Left ventricle myocardium superior (tissue), 1 donor: ENCODE measurements around the gene P2RX1. TPM values are rescaled to one million over a fixed set of nuclear protein-coding genes. Genes with fewer than 3 reads are reported as not detected.

ENCODE experiments used
- ATAC-seq: fragments of 200-7000 bp; cut with Tn5 transposase; one replicate; pipeline ENCODE4 v1.9.1; 2020; ENCODE audit warnings: mild to moderate bottlenecking, moderate library complexity
- DNase-seq: peaks from one replicate; pipeline ENCODE4 v3.0.0-alpha.2; 2020
- intact Hi-C: fragments of 100-400 bp; cut with micrococcal nuclease; formaldehyde crosslinking; loops from one replicate; pipeline ENCODE4 v1.11.0; 2022
- total RNA-seq: library from RNA; stranded (reverse); fragmentation: NEBNext Ultra II Directional; extraction: Animal tissue kit (Norgen Biotek cat#: 25700); gene quantifications from one replicate; pipeline ENCODE4 v1.2.1, GENCODE V29; 2021
- donor health status: DM: no; HTN: yes; CAD: no; lungs with severe emphysema.

The P2RX1 gene
- total RNA-seq, 1 donor from 2014 or later = 0.17 TPM

GRCh38 chr17:3927628-3928340 lies 11.5 kb upstream of the P2RX1 start:
- no peak for DNase-seq
- ATAC-seq = peak; percentile 58
- intact Hi-C loops = no loop called here

- ATAC-seq (peak; percentile 17), DNase-seq (no peak)
- intact Hi-C loops = no loop called here
Observed at GRCh38 chr17:3926860-3927627, 10.8 kb upstream of the P2RX1 start.

- intact Hi-C loops = no loop called here
Observed at GRCh38 chr17:3925684-3926485, 9.6 kb upstream of the P2RX1 start.

GRCh38 chr17:3924512-3925350 lies 8.5 kb upstream of the P2RX1 start:
- intact Hi-C loops = no loop called here
- peak; percentile 67 for DNase-seq
- ATAC-seq = peak; percentile 38

More at GRCh38 chr17:3925684-3926485, 9.6 kb upstream of the P2RX1 start:
- ATAC-seq (no peak), DNase-seq (no peak)

GRCh38 chr17:3923466-3924190 lies 7.4 kb upstream of the P2RX1 start:
- intact Hi-C loops = no loop called here
- DNase-seq (no peak), ATAC-seq (no peak)

- DNase-seq (no peak), ATAC-seq (no peak)
- intact Hi-C loops = no loop called here
Observed at GRCh38 chr17:3922765-3923164, 6.5 kb upstream of the P2RX1 start.

- intact Hi-C loops = no loop called here
- ATAC-seq = no peak
- no peak for DNase-seq
Observed at GRCh38 chr17:3921502-3922319, 5.4 kb upstream of the P2RX1 start.

GRCh38 chr17:3921006-3921405 lies 4.7 kb upstream of the P2RX1 start:
- ATAC-seq = no peak
- intact Hi-C loops = no loop called here
- no peak for DNase-seq

GRCh38 chr17:3919123-3919624 lies 2.9 kb upstream of the P2RX1 start:
- intact Hi-C loops = no loop called here
- DNase-seq = peak; percentile 59
- ATAC-seq = peak; percentile 52

- intact Hi-C loops = no loop called here
- ATAC-seq (peak; percentile 71), DNase-seq (no peak)
Observed at GRCh38 chr17:3918372-3919122, 2.3 kb upstream of the P2RX1 start.

- intact Hi-C loops = no loop called here
- DNase-seq (peak; percentile 78), ATAC-seq (peak; percentile 38)
Observed at GRCh38 chr17:3917391-3917931, 1.2 kb upstream of the P2RX1 start.

- no peak for DNase-seq
- no peak for ATAC-seq
- intact Hi-C loops = no loop called here
Observed at GRCh38 chr17:3916825-3917224, 560 bp upstream of the P2RX1 start.

- DNase-seq (no peak), ATAC-seq (no peak)
- intact Hi-C loops = no loop called here
Observed at GRCh38 chr17:3915581-3915994, 677 bp downstream of the P2RX1 start.

- DNase-seq = no peak
- no peak for ATAC-seq
- intact Hi-C loops = no loop called here
Observed at GRCh38 chr17:3914312-3914670, 2.0 kb downstream of the P2RX1 start.

GRCh38 chr17:3913531-3914311 lies 2.5 kb downstream of the P2RX1 start:
- intact Hi-C loops = no loop called here
- ATAC-seq = peak; percentile 69
- DNase-seq = peak; percentile 86

GRCh38 chr17:3912827-3913226 lies 3.4 kb downstream of the P2RX1 start:
- no peak for DNase-seq
- intact Hi-C loops = no loop called here
- ATAC-seq = no peak
